Inferior parietal cortex (tissue), 1 donor: ENCODE data around the gene LSM5.
"Not testable (repeated sequence)": the region's sequence is repeated elsewhere in the genome, so short reads cannot be mapped to it uniquely, and the experiment has no call there.

ENCODE experiments used
- DNase-seq: peaks from one replicate; pipeline ENCODE4 v3.0.0-alpha.2; 2016; ENCODE audit errors: extremely low spot score

The LSM5 gene

GRCh38 chr7:32506266-32507054 is 16.3 kb upstream of the LSM5 start:
- peak; percentile 14 for DNase-seq

DNA sequence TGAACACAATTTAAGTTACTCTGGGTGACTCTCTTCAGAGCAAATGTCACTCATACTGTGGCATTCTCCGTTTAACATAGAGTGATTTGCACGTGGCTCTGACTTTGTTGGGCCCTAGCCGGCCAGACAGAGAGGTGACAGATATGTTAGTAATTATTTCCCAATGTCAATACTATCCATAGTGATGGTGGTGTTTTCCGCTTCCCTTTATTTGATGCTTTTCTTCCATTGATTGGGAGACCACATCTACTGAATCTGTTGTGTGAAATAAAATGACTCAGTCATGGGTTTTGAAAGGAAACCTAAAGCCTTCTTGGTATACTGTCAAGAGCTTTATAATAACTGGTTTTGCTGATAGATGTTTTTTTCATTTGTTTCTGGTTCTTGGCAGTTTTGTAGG is 12.5 kb upstream of the LSM5 start:
- no peak for DNase-seq

DNA sequence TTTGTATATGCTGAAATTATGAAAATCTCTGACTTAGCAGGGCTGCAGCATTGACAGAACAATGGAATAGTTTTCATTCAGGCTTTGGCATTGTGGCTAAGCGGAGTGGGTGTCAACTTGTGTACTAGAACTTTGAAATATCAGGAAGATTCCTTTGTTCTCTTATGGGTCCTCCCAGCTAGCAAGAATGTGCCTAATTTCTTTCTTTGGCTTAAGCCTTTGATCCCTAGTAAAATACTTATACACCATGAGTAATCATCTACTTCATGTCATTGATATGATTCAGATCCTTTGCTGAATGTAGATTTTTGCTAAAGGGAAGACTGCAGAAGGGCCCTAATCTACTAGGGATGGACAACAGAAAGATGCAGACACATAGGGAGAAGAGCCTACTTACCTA is 11.3 kb upstream of the LSM5 start:
- no peak for DNase-seq

GRCh38 chr7:32500922-32501341 is 10.8 kb upstream of the LSM5 start:
- no peak for DNase-seq

GRCh38 chr7:32500216-32500615 is 10.0 kb upstream of the LSM5 start:
- not testable (repeated sequence) for DNase-seq

- DNase-seq: not testable (repeated sequence)
Observed at GRCh38 chr7:32499755-32500154, 9.6 kb upstream of the LSM5 start.

- DNase-seq: peak; percentile 25
Observed at GRCh38 chr7:32496052-32496813, 6.1 kb upstream of the LSM5 start.

DNA sequence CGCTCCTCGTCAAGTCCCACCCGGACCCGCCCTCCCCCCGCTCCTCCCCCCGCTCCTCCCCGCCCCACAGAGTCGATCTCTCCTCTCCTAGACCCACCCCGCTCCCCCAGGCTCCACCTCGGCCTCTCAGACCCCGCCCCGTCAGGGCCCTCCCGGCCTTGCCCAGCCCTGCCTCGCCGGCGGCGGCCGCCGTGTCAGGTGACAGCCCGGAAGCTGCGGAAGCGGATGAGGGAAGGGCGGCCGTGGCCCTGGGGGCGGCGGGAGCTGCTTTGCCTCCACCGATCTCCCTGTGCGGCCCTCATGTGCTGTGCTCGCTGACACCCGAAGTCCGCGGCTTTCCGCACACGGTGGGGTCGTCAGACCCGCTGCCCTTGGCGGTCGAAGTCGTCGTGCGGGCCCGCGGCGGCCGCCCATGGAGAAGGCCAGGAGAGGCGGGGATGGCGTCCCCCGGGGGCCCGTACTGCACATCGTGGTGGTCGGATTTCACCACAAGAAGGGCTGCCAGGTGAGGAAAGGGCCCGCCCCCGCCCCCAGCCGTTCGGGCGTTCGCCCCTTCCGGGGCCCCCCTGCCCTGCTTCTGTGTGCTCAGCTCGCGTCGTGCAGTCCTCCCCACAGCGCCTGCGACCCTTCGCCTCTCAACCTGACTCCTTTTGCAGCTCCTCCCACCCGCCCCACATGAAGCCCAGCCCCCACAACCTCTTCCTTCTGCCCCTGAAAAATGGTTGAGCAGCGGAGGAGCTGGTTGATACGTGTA is 5.3 kb upstream of the LSM5 start, which contains the start of gene AVL9:
AVL9 (plus strand) TSS at position 192 of the 754 bp plus-strand sequence; CDS start at position 413, 221 bp downstream.
- DNase-seq: peak; percentile 90

GRCh38 chr7:32494946-32495297 is 4.7 kb upstream of the LSM5 start:
- peak; percentile 72 for DNase-seq

DNA sequence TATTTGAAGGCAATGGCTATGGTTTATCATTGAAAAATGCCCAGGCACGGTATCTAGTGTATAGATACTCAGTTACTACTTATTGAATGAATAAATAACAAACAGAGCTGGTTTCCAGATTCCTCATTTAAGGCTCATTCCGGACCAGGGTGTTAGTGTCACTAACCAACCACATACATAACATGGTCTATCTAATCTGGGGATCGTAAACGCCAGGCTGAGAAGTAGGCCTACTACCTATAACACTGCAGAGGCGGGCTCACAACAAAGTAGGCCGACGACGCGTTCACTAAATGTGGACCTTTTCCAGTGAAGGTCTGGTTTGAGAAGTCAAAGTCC is 423 bp downstream of the LSM5 start:
- DNase-seq: no peak

GRCh38 chr7:32481921-32482320 is 8.3 kb downstream of the LSM5 start:
- no peak for DNase-seq

DNA sequence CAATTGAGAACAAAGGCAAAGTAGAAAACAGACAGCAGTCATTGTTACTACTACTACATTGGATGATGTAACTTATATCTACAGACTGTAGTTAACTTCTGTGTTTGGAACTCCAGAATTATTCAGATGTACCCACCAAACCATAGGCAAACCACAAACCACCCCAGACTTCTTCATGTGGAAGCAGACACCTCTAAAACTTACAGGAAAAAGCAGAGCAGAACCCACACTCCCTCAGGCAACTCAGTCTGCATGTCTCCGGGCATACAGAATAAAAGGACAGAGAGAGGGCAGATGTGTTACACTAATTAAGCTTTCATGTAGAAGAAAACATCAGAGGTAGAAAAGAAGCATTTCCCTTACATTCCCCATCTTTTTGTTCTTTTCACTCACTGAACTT is 9.0 kb downstream of the LSM5 start:
- no peak for DNase-seq

DNA sequence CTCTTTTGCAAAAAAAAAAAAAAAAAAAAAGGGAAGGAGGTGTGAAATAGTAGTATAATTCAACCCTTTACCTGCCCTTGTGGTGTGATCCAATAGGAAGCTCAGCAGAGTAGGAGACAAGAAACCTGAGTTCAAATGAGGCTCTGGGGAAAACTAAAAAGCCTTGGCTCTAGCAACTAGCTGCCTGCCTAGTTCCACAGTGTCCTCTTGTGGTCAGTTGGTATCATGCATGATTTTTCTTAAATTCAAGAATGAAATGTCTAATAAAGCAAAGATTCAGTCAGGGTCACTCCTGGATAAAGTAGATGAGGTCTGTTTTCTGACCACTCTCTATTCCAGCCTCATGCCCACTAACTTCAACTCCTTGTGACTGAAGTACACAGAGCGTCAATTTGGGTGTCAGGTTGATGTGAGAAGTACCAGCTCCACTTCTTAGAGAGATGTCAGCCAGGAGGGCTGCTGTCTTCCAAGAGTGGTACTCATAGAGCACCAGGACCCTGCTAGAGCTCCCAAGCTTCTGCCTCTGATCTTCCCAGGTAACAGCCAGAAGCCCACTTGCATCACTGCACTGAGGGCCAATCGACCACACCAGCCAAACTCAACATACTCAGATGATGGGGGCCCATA is 10.5 kb downstream of the LSM5 start:
- peak; percentile 55 for DNase-seq

- DNase-seq: no peak
Observed at GRCh38 chr7:32477649-32477980, 12.6 kb downstream of the LSM5 start.

DNA sequence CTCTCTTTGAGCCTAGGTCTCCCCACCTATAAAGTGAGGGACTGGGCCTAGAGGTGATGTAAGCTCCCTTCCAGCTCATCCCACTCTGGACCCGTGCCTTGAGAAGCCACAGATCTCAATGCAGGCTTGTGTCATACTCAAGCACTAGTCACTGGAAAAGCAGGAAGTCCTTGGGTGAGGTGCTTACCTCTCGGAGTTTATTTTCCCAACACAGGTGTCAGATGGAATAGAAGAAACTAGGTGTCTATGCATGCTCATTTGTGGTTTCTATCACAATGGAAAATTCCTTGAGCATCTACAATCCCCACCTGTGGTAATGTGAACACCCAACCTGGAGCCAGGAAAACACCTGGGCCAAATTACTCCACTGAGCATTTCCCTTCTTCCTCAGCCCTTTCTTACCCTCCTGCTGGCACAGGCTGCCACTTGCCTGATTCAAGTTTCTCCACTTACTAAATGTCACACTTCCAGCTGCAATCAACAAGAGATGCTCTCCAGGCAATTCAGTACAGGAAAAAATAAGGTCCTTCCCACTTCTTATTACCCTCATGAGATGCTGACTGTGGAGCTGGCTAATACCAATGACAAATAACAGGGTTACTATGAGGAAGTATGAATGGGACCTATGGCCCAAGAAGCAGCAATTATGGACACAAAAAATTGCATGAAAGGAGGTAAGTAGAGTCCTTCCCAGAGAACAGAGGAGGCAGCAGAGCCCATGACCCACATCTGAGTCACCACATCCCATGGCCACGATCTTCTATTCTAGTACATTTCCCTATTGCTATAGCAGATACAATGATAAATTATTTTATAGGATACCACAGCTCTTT is 13.1 kb downstream of the LSM5 start:
- no peak for DNase-seq

- no peak for DNase-seq
Observed at GRCh38 chr7:32474008-32474407, 16.2 kb downstream of the LSM5 start.

DNA sequence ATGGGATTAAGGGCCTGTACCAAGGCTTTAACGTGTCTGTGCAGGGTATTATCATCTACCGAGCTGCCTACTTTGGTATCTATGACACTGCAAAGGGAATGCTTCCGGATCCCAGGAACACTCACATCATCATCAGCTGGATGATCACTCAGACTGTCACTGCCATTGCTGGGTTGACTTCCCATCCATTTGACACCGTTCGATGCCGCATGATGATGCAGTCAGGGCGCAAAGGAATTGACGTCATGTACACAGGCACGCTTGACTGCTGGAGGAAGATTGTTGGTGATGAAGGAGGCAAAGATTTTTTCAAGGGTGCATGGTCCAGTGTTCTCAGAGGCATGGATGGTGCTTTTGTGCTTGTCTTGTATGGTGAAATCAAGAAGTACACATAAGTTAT is 18.2 kb downstream of the LSM5 start:
- DNase-seq: no peak

DNA sequence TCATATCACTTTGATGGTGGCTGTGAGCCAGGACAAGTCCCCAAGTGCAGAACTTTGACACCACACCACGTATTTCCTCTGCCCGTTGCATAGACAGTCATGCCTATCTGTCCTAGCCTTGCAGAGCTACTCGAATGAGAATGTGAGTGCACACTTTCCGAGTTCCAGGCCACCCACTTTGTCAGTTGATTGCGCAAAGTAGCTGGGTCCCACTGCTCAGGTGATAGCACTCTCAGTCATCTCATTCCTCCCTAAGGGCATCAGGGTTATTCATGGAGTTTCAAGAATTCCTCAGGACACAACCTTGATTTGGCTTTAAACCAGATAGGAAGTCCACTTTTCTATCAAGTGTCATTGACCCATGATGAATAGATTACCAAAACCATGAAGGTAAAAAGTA is 19.3 kb downstream of the LSM5 start:
- no peak for DNase-seq

DNA sequence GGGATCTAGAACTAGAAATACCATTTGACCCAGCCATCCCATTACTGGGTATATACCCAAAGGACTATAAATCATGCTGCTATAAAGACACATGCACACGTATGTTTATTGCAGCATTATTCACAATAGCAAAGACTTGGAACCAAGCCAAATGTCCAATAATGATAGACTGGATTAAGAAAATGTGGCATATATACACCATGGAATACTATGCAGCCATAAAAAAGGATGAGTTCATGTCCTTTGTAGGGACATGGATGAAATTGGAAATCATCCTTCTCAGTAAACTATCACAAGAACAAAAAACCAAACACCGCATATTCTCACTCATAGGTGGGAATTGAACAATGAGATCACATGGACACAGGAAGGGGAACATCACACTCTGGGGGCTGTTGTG is 20.2 kb downstream of the LSM5 start:
- DNase-seq: not testable (repeated sequence)

DNA sequence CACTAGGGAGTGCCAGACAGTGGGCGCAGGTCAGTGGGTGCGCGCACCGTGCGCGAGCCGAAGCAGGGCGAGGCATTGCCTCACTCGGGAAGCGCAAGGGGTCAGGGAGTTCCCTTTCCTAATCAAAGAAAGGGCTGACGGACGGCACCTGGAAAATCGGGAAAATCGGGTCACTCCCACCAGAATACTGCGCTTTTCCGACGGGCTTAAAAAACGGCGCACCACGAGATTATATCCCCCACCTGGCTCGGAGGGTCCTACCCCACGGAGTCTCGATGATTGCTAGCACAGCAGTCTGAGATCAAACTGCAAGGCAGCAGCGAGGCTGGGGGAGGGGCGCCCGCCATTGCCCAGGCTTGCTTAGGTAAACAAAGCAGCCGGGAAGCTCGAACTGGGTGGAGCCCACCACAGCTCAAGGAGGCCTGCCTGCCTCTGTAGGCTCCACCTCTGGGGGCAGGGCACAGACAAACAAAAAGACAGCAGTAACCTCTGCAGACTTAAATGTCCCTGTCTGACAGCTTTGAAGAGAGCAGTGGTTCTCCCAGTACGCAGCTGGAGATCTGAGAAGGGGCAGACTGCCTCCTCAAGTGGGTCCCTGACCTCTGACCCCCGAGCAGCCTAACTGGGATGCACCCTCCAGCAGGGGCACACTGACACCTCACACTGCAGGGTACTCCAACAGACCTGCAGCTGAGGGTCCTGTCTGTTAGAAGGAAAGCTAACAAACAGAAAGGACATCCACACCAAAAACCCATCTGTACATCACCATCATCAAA is 25.4 kb downstream of the LSM5 start:
- DNase-seq: not testable (repeated sequence)
